ENCODE results near the gene AFF4.

Gene AFF4

DNA sequence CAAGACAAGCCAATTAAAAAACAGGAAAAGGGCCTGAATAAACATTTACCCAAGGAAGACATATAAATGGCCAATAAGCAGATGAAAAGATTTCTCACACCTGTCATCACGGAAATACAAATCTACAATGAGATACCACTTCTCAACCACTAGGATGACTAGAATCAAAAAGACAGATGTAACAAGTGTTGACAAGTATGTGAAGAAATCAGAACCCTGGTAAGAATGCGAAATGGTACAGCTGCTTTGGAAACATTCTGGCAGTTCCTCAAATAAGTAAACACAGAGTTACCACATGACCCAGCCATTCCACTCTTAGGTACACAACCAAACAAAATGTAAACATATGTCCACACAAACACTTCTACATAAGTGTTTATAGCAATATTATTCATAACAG lies 57.5 kb downstream of the AFF4 start:
- no peak for TF ChIP-seq EZH2phosphoT487 (IDR thresholded peaks at IDR 0.05; ENCODE audit: low read depth)
- TF ChIP-seq, protein P1, sequence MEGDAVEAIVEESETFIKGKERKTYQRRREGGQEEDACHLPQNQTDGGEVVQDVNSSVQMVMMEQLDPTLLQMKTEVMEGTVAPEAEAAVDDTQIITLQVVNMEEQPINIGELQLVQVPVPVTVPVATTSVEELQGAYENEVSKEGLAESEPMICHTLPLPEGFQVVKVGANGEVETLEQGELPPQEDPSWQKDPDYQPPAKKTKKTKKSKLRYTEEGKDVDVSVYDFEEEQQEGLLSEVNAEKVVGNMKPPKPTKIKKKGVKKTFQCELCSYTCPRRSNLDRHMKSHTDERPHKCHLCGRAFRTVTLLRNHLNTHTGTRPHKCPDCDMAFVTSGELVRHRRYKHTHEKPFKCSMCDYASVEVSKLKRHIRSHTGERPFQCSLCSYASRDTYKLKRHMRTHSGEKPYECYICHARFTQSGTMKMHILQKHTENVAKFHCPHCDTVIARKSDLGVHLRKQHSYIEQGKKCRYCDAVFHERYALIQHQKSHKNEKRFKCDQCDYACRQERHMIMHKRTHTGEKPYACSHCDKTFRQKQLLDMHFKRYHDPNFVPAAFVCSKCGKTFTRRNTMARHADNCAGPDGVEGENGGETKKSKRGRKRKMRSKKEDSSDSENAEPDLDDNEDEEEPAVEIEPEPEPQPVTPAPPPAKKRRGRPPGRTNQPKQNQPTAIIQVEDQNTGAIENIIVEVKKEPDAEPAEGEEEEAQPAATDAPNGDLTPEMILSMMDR (IDR thresholded peaks at IDR 0.05; ENCODE audit: low read depth, low read length): no peak
- no peaks in the 10 kb centered on the region for H3K79me2 ChIP-seq (ENCODE audit: low read length)

DNA sequence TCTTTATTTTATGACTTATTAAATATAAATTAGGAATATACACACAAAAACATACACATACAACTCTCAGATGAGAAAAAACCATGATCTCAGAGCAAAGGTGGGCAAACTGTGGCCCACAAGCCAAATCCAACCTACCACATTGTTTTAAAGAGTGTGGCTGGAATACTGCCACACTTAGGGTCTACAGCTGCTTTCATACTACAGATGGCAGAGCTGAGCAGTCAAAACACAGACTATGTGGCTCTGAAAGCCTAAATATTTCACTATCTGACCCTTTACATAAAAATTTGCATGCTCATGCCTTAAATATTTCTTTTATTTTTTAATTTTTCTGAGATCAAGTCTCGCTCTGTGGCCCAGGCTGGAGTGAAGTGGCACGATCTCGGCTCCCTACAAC lies 61.7 kb downstream of the AFF4 start:
- H4K20me1 ChIP-seq (ENCODE audit: insufficient read depth, low read length): peaks cover 5% of the 10 kb centered on the region; the same call in 1 of the 2 replicates
- no peaks in the 10 kb centered on the region for H3K27me3 ChIP-seq (ENCODE audit: low read depth, low read length)

More for the DNA sequence above, 57.5 kb downstream of the AFF4 start:
- H2AFZ ChIP-seq (ENCODE audit: low read depth, low read length): no peak overlapping the region
- H3K36me3 ChIP-seq (replicated peaks; ENCODE audit: low read depth, low read length): no peaks in the 10 kb centered on the region
- H3K27ac ChIP-seq (ENCODE audit: low read length): no peak overlapping the region
- H3K9me3 ChIP-seq (ENCODE audit: insufficient read depth, low read length): no peaks in the 10 kb centered on the region
- no peak overlapping the region for H3K4me2 ChIP-seq (ENCODE audit: low read length)
- H3K9ac ChIP-seq (ENCODE audit: low read length): no peak overlapping the region
- H3K4me3 ChIP-seq (ENCODE audit: low read length): no peak overlapping the region
- no peaks in the 10 kb centered on the region for H3K27me3 ChIP-seq (ENCODE audit: low read depth, low read length)
- H3K4me1 ChIP-seq (ENCODE audit: low read length): no peaks in the 10 kb centered on the region
- H4K20me1 ChIP-seq (ENCODE audit: insufficient read depth, low read length): peaks cover 5% of the 10 kb centered on the region; the same call in 1 of the 2 replicates

DNA sequence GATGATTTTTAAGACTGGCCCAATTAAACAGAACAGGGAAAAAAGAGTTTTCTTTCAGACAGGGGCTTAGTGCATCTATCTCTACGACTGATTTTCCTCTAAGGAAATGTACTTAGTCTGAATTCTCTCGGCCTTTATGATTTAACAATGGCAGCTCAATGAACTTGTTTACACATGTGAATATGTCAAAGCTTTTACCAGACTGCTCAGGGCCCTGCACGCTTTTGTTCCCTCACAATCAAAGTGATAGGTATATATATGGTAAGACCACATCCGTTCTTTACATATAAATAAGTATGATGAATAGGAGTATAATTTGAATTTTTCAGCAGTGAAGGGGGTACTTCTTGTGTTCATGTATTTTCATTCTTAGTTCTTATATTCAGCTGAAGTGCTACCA lies 62.4 kb downstream of the AFF4 start:
- Histone ChIP-seq H3K4me3 (ENCODE audit: low read length) (no peak overlapping the region), H3K27ac (ENCODE audit: low read length) (no peak overlapping the region), H3K36me3 (replicated peaks; ENCODE audit: low read depth, low read length) (peaks cover 13% of the 10 kb centered on the region), H3K4me1 (ENCODE audit: low read length) (no peaks in the 10 kb centered on the region), H3K4me2 (ENCODE audit: low read length) (no peak overlapping the region), H4K20me1 (ENCODE audit: insufficient read depth, low read length) (peaks cover 5% of the 10 kb centered on the region; the same call in 1 of the 2 replicates), H3K9me3 (ENCODE audit: insufficient read depth, low read length) (no peaks in the 10 kb centered on the region), H3K79me2 (ENCODE audit: low read length) (no peaks in the 10 kb centered on the region), H3K9ac (ENCODE audit: low read length) (no peak overlapping the region), H2AFZ (ENCODE audit: low read depth, low read length) (no peak overlapping the region), H3K27me3 (ENCODE audit: low read depth, low read length) (no peaks in the 10 kb centered on the region)
- TF ChIP-seq, protein P1 (IDR thresholded peaks at IDR 0.05; ENCODE audit: low read depth, low read length): no peak
- no peak for TF ChIP-seq EZH2phosphoT487 (IDR thresholded peaks at IDR 0.05; ENCODE audit: low read depth)

More for the DNA sequence above, 61.7 kb downstream of the AFF4 start:
- Histone ChIP-seq H3K4me1 (ENCODE audit: low read length) (no peaks in the 10 kb centered on the region), H3K27ac (ENCODE audit: low read length) (no peak overlapping the region), H3K4me2 (ENCODE audit: low read length) (no peak overlapping the region), H3K4me3 (ENCODE audit: low read length) (no peak overlapping the region), H3K9ac (ENCODE audit: low read length) (no peak overlapping the region), H3K36me3 (replicated peaks; ENCODE audit: low read depth, low read length) (peaks cover 13% of the 10 kb centered on the region), H2AFZ (ENCODE audit: low read depth, low read length) (no peak overlapping the region), H3K79me2 (ENCODE audit: low read length) (no peaks in the 10 kb centered on the region), H3K9me3 (ENCODE audit: insufficient read depth, low read length) (no peaks in the 10 kb centered on the region)
- TF ChIP-seq EZH2phosphoT487 (IDR thresholded peaks at IDR 0.05; ENCODE audit: low read depth): no peak
- TF ChIP-seq, protein P1 (IDR thresholded peaks at IDR 0.05; ENCODE audit: low read depth, low read length): no peak

DNA sequence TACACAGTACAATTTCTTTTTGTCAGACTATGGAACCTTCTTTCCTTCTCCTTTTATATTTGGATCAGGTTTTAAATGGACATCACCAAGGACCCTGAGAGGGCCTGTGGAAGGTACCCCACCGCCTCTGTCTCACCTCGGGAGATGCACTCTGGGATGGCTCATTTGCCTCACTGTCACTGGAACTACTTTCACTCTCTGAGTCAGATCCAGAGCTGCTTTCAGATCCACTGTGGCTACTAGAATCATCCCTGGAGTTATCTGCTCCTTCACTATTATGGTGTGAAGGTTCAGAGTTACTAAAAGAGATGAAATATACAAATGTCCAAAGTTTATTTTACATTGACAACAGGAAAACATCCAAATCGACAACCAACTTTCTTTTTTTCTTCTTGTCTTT lies 65.3 kb downstream of the AFF4 start:
- no peaks in the 10 kb centered on the region for H3K4me1 ChIP-seq (ENCODE audit: low read length)
- H3K4me2 ChIP-seq (ENCODE audit: low read length): no peak overlapping the region
- H3K4me3 ChIP-seq (ENCODE audit: low read length): no peak overlapping the region
- TF ChIP-seq, protein P1 (IDR thresholded peaks at IDR 0.05; ENCODE audit: low read depth, low read length): no peak
- no peak for TF ChIP-seq EZH2phosphoT487 (IDR thresholded peaks at IDR 0.05; ENCODE audit: low read depth)
- no peaks in the 10 kb centered on the region for H3K79me2 ChIP-seq (ENCODE audit: low read length)
- no peaks in the 10 kb centered on the region for H3K27me3 ChIP-seq (ENCODE audit: low read depth, low read length)
- H4K20me1 ChIP-seq (ENCODE audit: insufficient read depth, low read length): no peaks in the 10 kb centered on the region
- H3K27ac ChIP-seq (ENCODE audit: low read length): no peak overlapping the region
- peaks cover 23% of the 10 kb centered on the region for H3K36me3 ChIP-seq (replicated peaks; ENCODE audit: low read depth, low read length)
- H2AFZ ChIP-seq (ENCODE audit: low read depth, low read length): no peak overlapping the region
- no peak overlapping the region for H3K9ac ChIP-seq (ENCODE audit: low read length)
- no peaks in the 10 kb centered on the region for H3K9me3 ChIP-seq (ENCODE audit: insufficient read depth, low read length)
